Measurements from ENCODE around the gene EMC8.

GRCh38 chr16:85794696-85795095 is 4.6 kb downstream of the EMC8 start:
- TF ChIP-seq POLR2A (IDR thresholded peaks at IDR 0.05) (no peak), CTCF (IDR thresholded peaks at IDR 0.05) (no peak)
